Measurements from ENCODE around the gene PTPRR. TPM values are rescaled to one million over a fixed set of nuclear protein-coding genes. Genes with fewer than 3 reads are reported as not detected.

The PTPRR gene
- total and polyA plus RNA-seq, 12 donors = 0.20 to 1.7 (median 0.74) TPM

DNA sequence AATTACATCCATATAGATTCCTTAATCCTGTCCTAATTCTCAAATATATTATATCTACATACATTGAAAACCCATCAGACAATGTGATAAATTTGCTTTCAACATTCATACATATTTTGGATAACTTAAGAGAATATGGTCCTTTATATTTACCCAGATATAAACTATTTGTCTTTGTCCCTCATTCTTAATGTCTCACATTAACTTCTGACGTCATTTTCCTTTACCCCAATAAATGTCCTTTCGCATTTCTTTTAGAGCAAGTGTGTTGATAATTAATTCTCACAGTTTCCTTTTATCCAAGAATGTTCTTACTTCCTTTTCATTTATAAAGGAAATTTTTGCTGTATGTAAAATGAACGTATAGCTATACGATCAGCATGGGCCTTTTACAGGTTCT is 12.6 kb upstream of the PTPRR start:
- Histone ChIP-seq H3K27ac (no peak overlapping the region), H3K4me1 (no peaks in the 10 kb centered on the region), H3K4me3 (no peak overlapping the region), H3K36me3 (no peaks in the 10 kb centered on the region), H3K27me3 (no peaks in the 10 kb centered on the region), H3K9me3 (no peaks in the 10 kb centered on the region)
- 86 to 91% methylated on average over 4 of the region's 4 CpGs for WGBS, 2 donors
- DNase-seq (no peak), ATAC-seq (no peak)
- intact Hi-C loops (cut with DNase I) = no loop called here
- TF ChIP-seq, protein P1, sequence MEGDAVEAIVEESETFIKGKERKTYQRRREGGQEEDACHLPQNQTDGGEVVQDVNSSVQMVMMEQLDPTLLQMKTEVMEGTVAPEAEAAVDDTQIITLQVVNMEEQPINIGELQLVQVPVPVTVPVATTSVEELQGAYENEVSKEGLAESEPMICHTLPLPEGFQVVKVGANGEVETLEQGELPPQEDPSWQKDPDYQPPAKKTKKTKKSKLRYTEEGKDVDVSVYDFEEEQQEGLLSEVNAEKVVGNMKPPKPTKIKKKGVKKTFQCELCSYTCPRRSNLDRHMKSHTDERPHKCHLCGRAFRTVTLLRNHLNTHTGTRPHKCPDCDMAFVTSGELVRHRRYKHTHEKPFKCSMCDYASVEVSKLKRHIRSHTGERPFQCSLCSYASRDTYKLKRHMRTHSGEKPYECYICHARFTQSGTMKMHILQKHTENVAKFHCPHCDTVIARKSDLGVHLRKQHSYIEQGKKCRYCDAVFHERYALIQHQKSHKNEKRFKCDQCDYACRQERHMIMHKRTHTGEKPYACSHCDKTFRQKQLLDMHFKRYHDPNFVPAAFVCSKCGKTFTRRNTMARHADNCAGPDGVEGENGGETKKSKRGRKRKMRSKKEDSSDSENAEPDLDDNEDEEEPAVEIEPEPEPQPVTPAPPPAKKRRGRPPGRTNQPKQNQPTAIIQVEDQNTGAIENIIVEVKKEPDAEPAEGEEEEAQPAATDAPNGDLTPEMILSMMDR (IDR thresholded peaks at IDR 0.05) = no peak

DNA sequence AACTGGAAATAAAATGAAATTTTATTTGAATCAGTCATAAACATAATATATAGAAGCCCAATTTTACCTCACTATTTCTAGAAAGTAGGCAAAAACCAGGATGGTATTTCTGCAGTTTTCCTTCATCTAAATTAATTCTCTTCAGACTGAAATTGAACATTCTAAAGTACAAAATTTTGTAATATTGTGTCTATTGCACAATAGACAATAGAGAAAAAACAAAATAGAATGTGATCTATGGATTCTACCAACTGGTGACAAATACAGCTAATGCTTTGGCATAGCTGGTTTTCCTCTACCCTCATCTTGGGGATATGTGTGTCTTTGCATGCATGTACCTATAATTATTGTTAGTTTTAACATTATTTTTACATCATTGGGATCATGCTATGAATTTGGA is 8.5 kb upstream of the PTPRR start:
- H3K36me3 ChIP-seq = no peaks in the 10 kb centered on the region
- no peaks in the 10 kb centered on the region for H3K27me3 ChIP-seq
- no peaks in the 10 kb centered on the region for H3K4me1 ChIP-seq
- no peak for DNase-seq
- intact Hi-C loops (cut with DNase I) = no loop called here
- TF ChIP-seq, protein P1 (IDR thresholded peaks at IDR 0.05) = no peak
- no peak for ATAC-seq
- H3K9me3 ChIP-seq = no peaks in the 10 kb centered on the region
- no peak overlapping the region for H3K27ac ChIP-seq
- no peak overlapping the region for H3K4me3 ChIP-seq

DNA sequence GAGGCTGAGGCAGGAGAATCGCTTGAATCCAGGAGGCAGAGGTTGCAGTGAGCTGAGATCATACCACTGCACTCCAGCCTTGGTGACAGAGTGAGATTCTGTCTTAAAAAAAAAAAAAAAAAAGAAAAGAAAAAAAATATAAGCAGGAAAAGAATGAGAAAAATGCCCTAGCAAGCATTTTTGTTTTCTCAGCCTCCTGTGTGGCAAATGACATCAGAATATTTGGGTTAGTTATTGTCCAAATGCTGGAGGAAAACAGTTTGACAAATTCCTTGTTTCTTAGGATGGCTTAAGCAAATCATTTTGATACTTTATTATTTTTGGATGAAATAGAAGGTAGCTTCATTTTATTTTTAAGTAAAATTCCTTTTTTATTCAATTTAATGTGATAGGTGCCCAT is 7.5 kb upstream of the PTPRR start:
- DNase-seq (no peak), ATAC-seq (no peak)
- intact Hi-C loops (cut with DNase I) = no loop called here
- H3K27ac ChIP-seq = no peak overlapping the region
- TF ChIP-seq, protein P1 (IDR thresholded peaks at IDR 0.05) = no peak
- peaks cover 0 to 4% (median 0%) of the 10 kb centered on the region in 7 donors for H3K27me3 ChIP-seq
- H3K36me3 ChIP-seq = no peaks in the 10 kb centered on the region
- H3K4me1 ChIP-seq = no peaks in the 10 kb centered on the region
- no peaks in the 10 kb centered on the region for H3K9me3 ChIP-seq
- H3K4me3 ChIP-seq = no peak overlapping the region
- 93 to 100% methylated on average over 1 of the region's 1 CpG for WGBS, 2 donors

- 75 to 81% methylated on average over 2 of the region's 2 CpGs for WGBS, 2 donors
- no peak overlapping the region for H3K4me3 ChIP-seq
- no peak overlapping the region for H3K27ac ChIP-seq
- no peaks in the 10 kb centered on the region for H3K9me3 ChIP-seq
- no peak for ATAC-seq
- intact Hi-C loops (cut with DNase I) = no loop called here
- H3K36me3 ChIP-seq = no peaks in the 10 kb centered on the region
- DNase-seq = no peak
- TF ChIP-seq, protein P1 (IDR thresholded peaks at IDR 0.05) = no peak
- H3K4me1 ChIP-seq = no peaks in the 10 kb centered on the region
- H3K27me3 ChIP-seq = peaks cover 0 to 5% (median 0%) of the 10 kb centered on the region in 7 donors
Measured at GRCh38 chr12:70927356-70927755, 6.8 kb upstream of the PTPRR start.

DNA sequence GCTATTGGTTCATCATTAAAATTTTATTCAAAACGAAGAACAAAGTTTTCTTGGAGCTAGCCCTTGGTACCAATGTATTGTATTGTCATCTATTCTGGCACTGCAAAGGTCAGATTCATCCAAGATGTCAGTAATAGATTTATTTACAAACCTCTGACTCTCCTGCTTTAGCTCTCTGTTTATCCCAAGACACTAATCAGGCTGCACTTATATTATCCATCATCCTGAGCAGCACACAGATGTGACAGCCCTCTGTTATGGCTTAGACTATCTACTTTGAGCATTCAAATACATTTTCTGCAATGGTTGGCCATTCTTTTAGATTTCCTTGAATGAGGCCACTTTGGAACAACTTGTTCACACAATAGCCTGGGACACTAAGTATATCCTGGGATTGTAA is 5.0 kb upstream of the PTPRR start:
- Histone ChIP-seq H3K4me3 (no peak overlapping the region), H3K4me1 (no peaks in the 10 kb centered on the region), H3K27me3 (peaks cover 0 to 18% (median 8%) of the 10 kb centered on the region in 7 donors), H3K36me3 (no peaks in the 10 kb centered on the region), H3K9me3 (no peaks in the 10 kb centered on the region), H3K27ac (no peak overlapping the region)
- 61 to 62% methylated on average over 1 of the region's 1 CpG for WGBS, 2 donors
- ATAC-seq = no peak
- DNase-seq = no peak
- intact Hi-C loops (cut with DNase I) = no loop called here
- TF ChIP-seq, protein P1 (IDR thresholded peaks at IDR 0.05) = no peak

Measured in heart right ventricle (tissue), 16 donors.